ENCODE data around the gene CFD. TPM values are rescaled to one million over a fixed set of nuclear protein-coding genes. Genes with fewer than 3 reads are reported as not detected.
A peak's percentile ranks its signal among the peaks of the same experiment; 100 is the strongest.

CFD gene
- total RNA-seq, 1 experiment from 2014 or later: 1.7 TPM

GRCh38 chr19:858284-858683, 1.2 kb upstream of the CFD start:
- Mint-ChIP-seq H3K9me3 (no peaks in the 10 kb centered on the region), H3K27ac (no peak overlapping the region), H3K4me1 (no peaks in the 10 kb centered on the region; the same call in 1 of the 2 replicates), H3K36me3 (no peaks in the 10 kb centered on the region), H3K4me3 (no peak overlapping the region), H3K27me3 (ENCODE audit: low read depth) (peaks cover 31% of the 10 kb centered on the region)
- ATAC-seq (no peak), DNase-seq (ENCODE audit: low spot score) (no peak)
- TF ChIP-seq NFE2L1 (CRISPR knock-in tag; IDR thresholded peaks at IDR 0.05): no peak
- TF ChIP-seq CREB1 (CRISPR knock-in tag; IDR thresholded peaks at IDR 0.05): no peak
- TF ChIP-seq TEAD4 (CRISPR knock-in tag; IDR thresholded peaks at IDR 0.05): no peak
- TF ChIP-seq ZNF232 (CRISPR knock-in tag; IDR thresholded peaks at IDR 0.05): no peak
- TF ChIP-seq, protein P1, sequence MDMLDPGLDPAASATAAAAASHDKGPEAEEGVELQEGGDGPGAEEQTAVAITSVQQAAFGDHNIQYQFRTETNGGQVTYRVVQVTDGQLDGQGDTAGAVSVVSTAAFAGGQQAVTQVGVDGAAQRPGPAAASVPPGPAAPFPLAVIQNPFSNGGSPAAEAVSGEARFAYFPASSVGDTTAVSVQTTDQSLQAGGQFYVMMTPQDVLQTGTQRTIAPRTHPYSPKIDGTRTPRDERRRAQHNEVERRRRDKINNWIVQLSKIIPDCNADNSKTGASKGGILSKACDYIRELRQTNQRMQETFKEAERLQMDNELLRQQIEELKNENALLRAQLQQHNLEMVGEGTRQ (CRISPR knock-in tag; IDR thresholded peaks at IDR 0.05): no peak
- TF ChIP-seq CTCF (IDR thresholded peaks at IDR 0.05): no peak
- no peak for TF ChIP-seq GRHL2 (CRISPR knock-in tag; IDR thresholded peaks at IDR 0.05; ENCODE audit: insufficient replicate concordance, severe bottlenecking)
- no peak for TF ChIP-seq JUN (CRISPR knock-in tag; IDR thresholded peaks at IDR 0.05)
- no peak for TF ChIP-seq NR2C2 (CRISPR knock-in tag; IDR thresholded peaks at IDR 0.05)
- POLR2A ChIA-PET: no interaction called here
- CTCF ChIA-PET: interaction anchor here (0.6 to 1.1 kb wide), 3 partner anchors 75 to 386 kb away, joined by 3 to 5 read pairs (median 3); no protein-coding TSS in a partner anchor

DNA sequence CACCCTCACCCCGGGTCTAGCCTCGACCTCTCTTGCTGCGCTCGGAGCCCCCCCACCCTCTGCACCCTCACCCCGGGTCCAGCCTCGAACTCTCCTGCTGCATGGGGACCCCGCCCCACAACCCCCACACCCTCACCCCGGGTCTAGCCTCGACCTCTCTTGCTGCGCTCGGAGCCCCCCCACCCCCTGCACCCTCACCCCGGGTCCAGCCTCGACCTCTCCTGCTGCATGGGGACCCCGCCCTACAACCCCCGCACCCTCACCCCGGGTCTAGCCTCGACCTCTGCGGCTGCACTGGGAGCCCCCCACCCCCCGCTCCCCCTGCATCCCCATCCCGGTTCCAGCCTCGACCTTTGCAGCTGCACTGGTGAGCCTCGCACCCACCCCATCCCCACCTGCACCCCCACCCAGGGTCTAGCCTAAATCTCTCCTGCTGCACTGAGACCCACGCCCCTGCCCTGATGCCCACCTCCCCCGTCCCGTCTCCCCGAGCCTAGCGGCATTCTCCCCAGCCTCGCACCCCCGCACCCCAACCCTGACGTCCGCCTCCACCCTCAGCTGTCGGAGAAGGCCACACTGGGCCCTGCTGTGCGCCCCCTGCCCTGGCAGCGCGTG, 1.8 kb downstream of the CFD start:
- Mint-ChIP-seq H3K27me3 (ENCODE audit: low read depth) (peaks cover 35% of the 10 kb centered on the region), H3K9me3 (no peaks in the 10 kb centered on the region), H3K4me3 (peak overlapping the region; percentile 51), H3K36me3 (no peaks in the 10 kb centered on the region), H3K4me1 (no peaks in the 10 kb centered on the region; the same call in 1 of the 2 replicates), H3K27ac (no peak overlapping the region)
- TF ChIP-seq MLX (CRISPR knock-in tag; IDR thresholded peaks at IDR 0.05) (no peak), GABPB1 (CRISPR knock-in tag; IDR thresholded peaks at IDR 0.05) (no peak), KAT7 (CRISPR knock-in tag; IDR thresholded peaks at IDR 0.05; ENCODE audit: borderline replicate concordance) (0 out of 2 replicates have a peak, but pooled peaks have one; percentile 45), ESRRA (CRISPR knock-in tag; IDR thresholded peaks at IDR 0.05; ENCODE audit: borderline replicate concordance) (peak; percentile 69; the same call in 1 of the 2 replicates)
- TF ChIP-seq, protein P2, sequence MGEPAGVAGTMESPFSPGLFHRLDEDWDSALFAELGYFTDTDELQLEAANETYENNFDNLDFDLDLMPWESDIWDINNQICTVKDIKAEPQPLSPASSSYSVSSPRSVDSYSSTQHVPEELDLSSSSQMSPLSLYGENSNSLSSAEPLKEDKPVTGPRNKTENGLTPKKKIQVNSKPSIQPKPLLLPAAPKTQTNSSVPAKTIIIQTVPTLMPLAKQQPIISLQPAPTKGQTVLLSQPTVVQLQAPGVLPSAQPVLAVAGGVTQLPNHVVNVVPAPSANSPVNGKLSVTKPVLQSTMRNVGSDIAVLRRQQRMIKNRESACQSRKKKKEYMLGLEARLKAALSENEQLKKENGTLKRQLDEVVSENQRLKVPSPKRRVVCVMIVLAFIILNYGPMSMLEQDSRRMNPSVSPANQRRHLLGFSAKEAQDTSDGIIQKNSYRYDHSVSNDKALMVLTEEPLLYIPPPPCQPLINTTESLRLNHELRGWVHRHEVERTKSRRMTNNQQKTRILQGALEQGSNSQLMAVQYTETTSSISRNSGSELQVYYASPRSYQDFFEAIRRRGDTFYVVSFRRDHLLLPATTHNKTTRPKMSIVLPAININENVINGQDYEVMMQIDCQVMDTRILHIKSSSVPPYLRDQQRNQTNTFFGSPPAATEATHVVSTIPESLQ (CRISPR knock-in tag; IDR thresholded peaks at IDR 0.05): no peak
- DNase-seq (ENCODE audit: low spot score) (no peak), ATAC-seq (no peak)
- ChIA-PET POLR2A (interaction anchor here (0.7 kb wide), 1 partner anchor 127 kb away, joined by 5 read pairs; no protein-coding TSS in a partner anchor), CTCF (interaction anchor here (0.6 to 2.1 kb wide), 11 partner anchors 11 to 277 kb away, joined by 3 to 10 read pairs (median 3); no protein-coding TSS in a partner anchor)

DNA sequence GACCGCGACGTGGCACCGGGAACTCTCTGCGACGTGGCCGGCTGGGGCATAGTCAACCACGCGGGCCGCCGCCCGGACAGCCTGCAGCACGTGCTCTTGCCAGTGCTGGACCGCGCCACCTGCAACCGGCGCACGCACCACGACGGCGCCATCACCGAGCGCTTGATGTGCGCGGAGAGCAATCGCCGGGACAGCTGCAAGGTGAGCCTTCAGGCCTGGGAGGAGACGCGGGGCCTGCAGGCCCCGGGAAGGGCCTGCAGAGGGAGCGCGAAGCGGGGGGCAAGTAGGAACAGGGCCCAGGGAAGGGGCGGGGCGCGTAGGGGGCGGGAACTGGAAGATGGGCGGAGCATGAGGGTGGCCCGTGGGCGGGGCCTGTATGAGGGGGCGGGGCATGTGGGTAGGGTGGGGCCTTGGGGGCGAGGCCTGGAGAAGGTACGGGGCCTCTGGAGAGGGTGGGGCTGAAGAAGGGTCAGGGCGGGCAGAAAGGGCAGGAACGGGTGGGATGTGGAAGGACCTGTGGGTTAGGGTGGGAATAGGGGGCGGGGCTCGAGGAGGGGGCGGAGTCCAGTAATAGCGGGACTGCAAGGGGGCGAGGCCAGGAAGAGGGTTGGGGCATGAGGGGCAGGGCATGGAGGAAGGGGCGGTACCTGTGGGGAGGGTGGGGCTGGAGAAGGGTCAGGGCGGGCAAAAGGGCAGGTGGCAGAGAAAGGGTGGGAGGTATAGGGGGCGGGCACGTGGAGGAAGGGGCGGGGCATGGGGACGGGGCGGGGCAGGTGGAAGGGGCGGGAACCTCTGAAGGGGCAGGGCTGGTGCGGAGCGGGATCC, 2.5 kb downstream of the CFD start:
- Mint-ChIP-seq H3K27me3 (ENCODE audit: low read depth) (peaks cover 35% of the 10 kb centered on the region), H3K27ac (no peak overlapping the region), H3K9me3 (no peaks in the 10 kb centered on the region), H3K4me3 (peak overlapping the region; percentile 61), H3K4me1 (no peaks in the 10 kb centered on the region; the same call in 1 of the 2 replicates), H3K36me3 (no peaks in the 10 kb centered on the region)
- DNase-seq (ENCODE audit: low spot score) (peak; percentile 96), ATAC-seq (peak; percentile 78)
- ChIA-PET POLR2A (interaction anchor here (0.7 kb wide), 1 partner anchor 128 kb away, joined by 5 read pairs; no protein-coding TSS in a partner anchor), CTCF (interaction anchor here (0.6 to 2.1 kb wide), 13 partner anchors 10 to 277 kb away, joined by 3 to 10 read pairs (median 3); no protein-coding TSS in a partner anchor)
- TF ChIP-seq ATF1 (CRISPR knock-in tag; IDR thresholded peaks at IDR 0.05) (peak; percentile 61; the same call in 1 of the 2 replicates), PRRX2 (CRISPR knock-in tag; IDR thresholded peaks at IDR 0.05) (no peak), ZNF232 (CRISPR knock-in tag; IDR thresholded peaks at IDR 0.05) (peak; percentile 49; the same call in 1 of the 2 replicates), CREB1 (CRISPR knock-in tag; IDR thresholded peaks at IDR 0.05) (no peak), MYBL2 (CRISPR knock-in tag; IDR thresholded peaks at IDR 0.05) (no peak), USF1 (CRISPR knock-in tag; IDR thresholded peaks at IDR 0.05) (peak; percentile 82), ZNF416 (CRISPR knock-in tag; IDR thresholded peaks at IDR 0.05) (peak; percentile 46; the same call in 1 of the 2 replicates)
- TF ChIP-seq, protein P3, sequence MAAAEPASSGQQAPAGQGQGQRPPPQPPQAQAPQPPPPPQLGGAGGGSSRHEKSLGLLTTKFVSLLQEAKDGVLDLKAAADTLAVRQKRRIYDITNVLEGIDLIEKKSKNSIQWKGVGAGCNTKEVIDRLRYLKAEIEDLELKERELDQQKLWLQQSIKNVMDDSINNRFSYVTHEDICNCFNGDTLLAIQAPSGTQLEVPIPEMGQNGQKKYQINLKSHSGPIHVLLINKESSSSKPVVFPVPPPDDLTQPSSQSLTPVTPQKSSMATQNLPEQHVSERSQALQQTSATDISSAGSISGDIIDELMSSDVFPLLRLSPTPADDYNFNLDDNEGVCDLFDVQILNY (CRISPR knock-in tag; IDR thresholded peaks at IDR 0.05): peak; percentile 69

Data from WTC11 (cell line).